HG03432 (cell line): ENCODE results near the gene CMTM6.
"Not testable (repeated sequence)": the region's sequence is repeated elsewhere in the genome, so short reads cannot be mapped to it uniquely, and the experiment has no call there.

ENCODE experiments used
- ATAC-seq: cut with Tn5 transposase; IDR thresholded peaks from one replicate; pipeline ENCODE4 v1.9.1; 2021; ENCODE audit warnings: mild to moderate bottlenecking, moderate library complexity; ENCODE audit not compliant: unreplicated experiment

CMTM6 gene

DNA sequence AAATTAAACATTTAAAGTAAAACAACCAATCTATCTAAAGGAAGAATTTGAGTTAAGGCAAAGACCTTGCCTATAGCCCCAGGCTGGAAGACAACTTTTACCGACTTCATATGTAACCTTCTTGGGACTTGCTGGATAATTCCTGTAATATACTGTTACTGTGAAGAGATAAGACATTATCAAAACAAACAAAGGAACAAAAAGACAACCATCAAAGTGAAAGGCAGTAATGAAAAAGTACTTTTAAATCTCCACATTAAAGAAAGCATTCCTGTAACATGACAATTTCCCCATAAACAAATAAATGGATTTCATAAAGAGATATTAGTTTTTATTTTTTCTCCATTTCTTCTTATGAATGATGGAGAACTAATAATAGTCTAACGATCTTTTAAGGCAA, 2.4 kb downstream of the CMTM6 start:
- ATAC-seq: no peak

DNA sequence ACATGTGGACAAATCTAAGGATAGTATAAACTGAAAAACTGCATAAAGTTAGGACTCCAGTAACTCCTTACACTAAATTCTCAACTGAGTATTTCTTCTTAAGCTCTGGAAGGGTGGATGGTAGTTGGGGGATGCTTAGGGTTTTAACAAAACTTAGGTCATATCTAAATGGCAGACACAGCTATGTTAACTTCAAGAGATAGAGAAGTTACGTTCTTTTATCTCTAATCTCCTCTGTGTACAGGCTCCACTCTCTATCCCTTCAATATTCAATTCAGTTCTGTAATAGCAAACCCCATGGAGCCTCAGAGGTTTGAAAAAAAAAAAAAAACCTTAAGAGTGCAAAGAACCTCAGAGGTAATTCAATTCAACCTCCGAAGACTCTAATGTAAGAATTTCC, 3.1 kb downstream of the CMTM6 start:
- no peak for ATAC-seq

GRCh38 chr3:32498992-32499391, 3.7 kb downstream of the CMTM6 start:
- ATAC-seq: no peak

GRCh38 chr3:32498252-32498651, 4.4 kb downstream of the CMTM6 start:
- no peak for ATAC-seq

DNA sequence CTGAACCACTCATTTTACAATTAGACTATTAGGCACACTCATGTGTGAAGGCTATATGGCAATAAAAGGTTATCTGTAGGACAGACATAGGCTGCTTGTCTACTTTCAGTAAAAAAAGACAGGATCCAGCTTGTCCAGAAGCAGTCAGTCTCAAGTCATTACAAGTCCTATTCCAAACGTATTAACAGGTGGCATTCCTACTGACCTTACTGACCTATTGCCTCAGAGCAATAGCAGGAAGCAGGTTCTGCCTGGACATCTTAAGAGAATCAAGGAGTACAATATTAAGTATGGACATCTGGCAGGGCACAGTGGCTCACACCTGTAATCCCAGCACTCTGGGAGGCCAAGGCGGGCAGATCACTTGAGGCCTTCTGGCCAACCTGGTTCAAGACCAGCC, 7.0 kb downstream of the CMTM6 start:
- ATAC-seq: no peak

- ATAC-seq: no peak
Measured at GRCh38 chr3:32495085-32495484, 7.6 kb downstream of the CMTM6 start.

DNA sequence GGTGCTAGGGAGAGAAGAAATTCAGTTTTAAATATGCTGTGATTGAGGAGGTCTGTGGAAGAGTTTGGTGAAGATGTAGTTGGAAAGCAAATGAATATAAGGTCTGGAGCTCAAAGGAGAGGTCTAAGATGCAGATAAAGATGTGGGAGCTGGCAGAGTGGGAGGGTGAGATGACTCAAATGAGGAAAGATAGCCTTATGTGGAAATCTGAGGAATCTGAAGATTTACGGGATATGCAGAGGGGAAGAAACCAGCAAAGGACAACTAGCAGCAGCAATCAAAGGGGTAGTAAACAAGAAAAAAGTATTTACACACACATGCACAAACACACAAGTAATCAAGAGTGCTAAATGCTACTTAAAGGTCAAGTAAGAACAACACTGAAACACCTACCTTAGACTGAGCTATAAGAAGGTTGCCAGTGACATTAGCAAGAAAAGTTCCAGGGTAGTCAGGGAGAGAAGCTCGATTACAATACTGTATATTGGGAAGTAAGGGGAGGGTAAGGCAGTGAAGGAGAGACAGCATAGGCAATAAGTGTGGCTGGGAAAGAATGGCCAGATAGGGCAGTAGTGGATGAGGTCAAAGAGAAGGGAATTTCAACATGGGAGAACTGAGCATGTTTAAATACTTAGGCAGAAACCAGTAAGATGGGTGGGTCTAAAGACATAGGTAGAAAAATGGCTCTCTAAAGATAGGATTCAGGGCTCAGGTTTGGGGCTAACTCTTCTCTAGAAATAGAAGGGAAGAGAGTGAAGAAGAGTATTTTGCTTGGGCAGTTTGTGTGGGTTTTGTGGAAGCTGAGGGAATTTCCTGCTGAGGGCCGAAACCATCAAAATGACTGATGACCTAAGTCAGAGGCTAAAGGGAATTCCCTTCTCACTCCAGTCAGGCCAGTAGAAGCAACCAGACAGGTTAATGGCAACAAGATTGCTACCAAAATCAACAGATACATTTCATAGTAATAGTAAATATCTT, 8.9 kb downstream of the CMTM6 start:
- peak; percentile 89 for ATAC-seq

DNA sequence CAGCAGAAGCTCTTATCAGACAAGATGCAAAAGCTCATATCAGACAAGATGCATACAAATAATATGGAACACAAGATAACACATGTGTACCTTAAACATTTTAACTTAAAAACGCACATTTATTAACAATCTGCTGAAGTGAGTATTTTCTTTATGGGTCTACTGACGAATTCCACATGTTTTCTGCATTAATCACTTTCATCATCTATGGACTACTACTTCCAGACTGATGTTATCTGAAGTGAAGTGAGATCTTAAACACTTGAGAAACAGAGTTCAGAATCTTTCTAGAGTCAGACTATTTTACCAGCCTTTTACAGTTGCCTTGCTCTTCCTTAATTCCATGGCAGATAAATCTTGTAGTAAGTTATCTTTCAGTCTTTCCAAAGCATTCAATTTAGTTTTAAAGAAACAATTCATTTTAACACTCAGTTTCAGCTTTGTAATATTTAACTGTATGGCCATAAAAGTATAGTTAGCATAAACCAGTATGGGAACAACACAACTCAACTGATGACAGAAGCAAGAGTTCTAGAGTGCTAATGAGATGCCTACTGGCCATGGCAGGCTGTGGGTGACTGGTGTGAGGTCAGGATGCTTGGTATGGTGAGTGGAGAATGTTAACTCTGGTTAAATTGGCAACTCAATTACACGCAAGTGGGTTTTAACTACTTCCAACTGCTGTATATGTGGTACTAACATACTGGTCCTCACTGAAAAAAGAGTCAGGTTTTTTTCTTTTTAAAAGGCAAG, 9.8 kb downstream of the CMTM6 start:
- ATAC-seq: no peak

- no peak for ATAC-seq
Measured at GRCh38 chr3:32488474-32489008, 14.1 kb downstream of the CMTM6 start.

DNA sequence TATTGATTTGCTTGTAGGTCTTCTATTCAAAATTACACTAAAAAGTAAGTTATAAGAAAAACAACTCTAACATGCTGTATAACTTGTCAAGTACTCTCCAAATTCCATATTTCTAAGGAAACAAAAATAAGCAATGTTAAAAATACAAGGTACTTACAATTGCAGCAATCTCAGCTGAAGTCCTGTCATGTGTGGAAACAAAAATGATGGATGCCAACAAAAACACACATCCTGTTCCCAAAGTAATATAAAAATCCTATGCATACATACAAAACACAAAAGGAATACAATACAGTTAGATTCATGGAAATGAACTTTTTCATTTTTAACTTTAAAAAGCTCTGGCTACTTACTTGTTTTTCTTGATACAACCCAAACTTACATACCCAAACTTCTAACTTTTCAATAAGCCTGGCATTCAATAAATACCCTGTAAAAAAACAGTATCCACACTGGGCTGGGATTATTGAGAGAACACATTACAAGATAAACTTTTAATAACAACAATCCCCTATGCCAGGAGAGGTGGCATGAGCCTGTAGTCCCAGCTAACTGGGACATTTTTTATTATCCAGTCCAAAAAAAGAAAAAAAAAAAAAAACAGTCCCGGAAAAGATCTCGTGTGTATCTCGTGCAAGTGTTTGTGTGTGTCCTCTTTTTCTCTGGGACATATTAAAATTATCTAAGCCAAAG, 14.7 kb downstream of the CMTM6 start:
- no peak for ATAC-seq

- no peak for ATAC-seq
Measured at GRCh38 chr3:32484436-32484835, 18.2 kb downstream of the CMTM6 start.

DNA sequence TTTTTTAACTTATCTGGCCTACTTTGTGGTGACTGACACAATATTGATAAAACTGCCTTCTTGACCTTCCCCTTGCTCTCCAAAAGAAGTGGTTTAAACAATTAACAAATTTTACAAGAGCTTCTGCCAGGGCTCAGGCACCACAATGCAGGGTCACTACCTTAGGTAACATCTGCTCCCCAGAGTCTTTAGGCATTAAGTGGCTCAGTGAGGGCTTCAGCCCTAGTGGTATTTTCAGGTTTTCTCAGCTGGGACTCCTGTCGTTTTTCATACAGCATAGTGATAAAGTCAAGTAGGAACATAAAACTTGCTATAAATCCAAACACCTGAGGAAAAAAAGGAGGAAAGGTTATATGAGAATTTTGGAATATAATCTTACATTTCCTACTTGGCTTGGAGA, 18.9 kb downstream of the CMTM6 start:
- no peak for ATAC-seq

DNA sequence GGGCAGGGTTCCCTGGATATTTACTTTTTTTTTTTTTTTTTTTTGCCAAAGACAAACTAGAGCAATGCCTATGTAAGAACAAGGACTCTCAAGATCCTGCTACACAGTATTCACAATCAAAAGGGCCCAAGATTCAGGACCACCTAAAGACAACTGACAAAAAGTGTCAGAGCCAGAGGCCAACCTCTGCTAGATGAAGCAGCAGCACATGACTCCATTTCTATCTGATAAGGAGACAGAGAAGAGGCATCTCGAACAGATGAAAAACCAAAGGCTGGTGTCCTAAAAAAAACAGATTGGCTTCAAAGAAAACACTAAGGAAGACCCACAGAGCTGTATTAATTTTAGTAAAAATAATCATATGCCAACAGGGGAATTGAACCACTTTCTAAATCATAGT, 20.0 kb downstream of the CMTM6 start:
- no peak for ATAC-seq

DNA sequence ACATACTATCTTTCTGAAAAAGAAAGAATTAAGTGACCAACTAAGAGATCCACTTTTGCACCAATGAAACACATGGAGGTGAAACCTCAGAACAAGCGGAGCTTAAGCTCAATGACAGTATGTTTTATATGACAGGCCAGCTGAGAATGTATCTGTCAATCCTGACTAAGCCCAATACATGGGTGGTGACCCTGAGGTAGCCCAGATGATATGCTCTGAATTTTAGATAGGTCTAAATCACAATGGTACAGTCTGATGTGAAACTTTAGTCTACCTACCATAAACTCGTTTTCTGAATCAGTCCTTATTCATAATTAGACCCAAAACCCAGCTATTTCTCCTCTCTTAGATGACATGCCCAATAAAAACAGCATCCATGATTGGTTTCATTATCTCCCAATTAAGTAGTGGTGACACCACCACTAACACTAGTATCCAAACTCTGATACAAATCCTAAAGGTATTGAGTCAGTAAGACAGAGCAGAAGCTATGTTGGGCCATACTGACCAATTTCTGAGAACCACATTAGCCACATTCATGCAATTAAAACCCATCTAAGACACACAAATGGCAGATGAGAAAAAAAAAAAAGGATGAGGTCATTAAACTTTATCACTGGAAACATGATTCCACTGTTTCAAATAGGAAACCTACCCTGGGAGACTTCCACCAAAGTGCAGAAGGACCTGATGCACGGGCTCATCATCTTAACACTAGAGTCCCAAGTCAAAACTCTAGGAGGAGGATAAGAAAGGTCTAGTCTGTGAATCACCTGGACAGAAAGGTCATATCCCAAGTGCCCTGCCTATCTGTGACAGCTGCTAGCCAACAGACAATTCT, 20.6 kb downstream of the CMTM6 start:
- no peak for ATAC-seq

DNA sequence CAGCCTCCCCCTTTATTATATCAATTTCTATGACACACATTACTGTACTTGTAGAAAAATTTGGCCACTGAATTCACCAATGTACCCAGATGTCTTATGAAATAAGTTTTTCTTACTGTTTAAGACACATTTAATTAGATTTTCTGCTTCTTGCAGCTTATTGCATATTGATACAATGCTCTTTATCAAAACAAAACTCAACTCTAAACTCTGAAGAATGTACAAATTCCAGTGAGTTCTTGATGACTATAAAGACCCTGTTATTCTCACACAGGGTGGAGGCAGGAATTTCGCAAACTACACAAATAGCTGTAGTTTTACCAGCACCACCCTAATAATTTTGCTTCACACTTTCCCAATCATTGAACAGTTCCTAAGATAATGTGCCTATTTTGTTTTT, 22.0 kb downstream of the CMTM6 start:
- no peak for ATAC-seq

- ATAC-seq: no peak
Measured at GRCh38 chr3:32474201-32474600, 28.5 kb downstream of the CMTM6 start.

DNA sequence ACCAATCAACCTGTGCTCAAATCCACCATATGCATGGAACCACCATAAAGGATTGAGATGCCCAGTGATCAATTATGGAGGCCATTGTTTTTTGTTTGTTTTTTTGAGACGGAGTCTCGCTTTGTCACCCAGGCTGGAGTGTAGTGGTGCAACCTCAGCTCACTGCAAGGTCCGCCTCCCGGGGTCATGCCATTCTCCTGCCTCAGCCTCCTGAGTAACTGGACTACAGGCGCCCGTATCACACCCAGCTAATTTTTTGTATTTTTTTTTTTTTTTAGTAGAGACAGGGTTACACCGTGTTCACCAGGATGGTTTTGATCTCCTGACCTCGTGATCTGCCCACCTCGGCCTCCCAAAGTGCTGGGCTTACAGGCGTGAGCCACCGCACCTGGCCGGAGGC, 30.5 kb downstream of the CMTM6 start:
- not testable (repeated sequence) for ATAC-seq

DNA sequence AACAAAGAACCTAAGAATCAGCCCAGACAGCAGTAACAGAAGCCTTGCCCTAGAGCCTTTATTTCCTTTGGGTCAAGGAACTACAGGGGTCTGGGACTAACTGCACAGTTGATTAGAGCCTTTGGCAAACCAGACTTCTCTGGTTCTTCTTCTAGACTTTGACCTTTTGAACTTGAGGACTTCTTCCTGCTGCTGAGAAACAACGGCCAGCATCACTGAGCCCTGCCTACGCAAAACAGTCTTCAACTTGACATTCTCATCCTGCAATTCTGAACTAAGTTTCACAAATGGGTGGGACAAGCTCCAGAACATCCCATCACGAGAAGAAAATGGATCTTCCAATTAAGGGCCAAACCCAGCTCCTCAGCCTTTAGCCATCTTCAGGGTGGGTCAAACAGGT, 31.4 kb downstream of the CMTM6 start:
- ATAC-seq: no peak

DNA sequence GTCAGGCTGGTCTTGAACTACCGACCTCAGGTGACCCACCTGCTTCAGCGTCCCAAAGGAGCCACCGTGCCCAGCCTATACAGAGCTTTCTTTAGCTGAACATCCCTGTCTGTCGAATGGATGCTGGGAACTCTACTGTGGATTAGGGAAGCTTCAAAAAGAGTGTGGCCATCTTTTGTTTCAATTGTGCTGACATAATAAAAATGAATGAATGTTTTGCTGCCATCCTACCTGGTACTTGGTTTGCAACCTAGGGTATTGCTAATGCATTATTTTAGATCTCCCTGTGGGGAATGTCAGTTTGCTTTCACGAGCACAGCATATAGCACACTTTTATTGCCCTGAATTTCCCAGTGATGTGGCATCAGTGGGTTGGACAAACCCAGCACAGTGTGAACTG, 32.3 kb downstream of the CMTM6 start:
- ATAC-seq: no peak

GRCh38 chr3:32469151-32469874, 33.3 kb downstream of the CMTM6 start:
- peak; percentile 23 for ATAC-seq
